CD4-positive, alpha-beta T cell treated with Interleukin-21 for 1 hour (primary cell): ENCODE data around the gene CEP295NL.
"Not testable (repeated sequence)": the region's sequence is repeated elsewhere in the genome, so short reads cannot be mapped to it uniquely, and the experiment has no call there.

ENCODE experiments used
- DNase-seq: peaks from one replicate; pipeline ENCODE4 v3.0.0-alpha.2; 2020

CEP295NL gene

GRCh38 chr17:78925662-78926555 lies 22.9 kb upstream of the CEP295NL start:
- DNase-seq: no peak

DNA sequence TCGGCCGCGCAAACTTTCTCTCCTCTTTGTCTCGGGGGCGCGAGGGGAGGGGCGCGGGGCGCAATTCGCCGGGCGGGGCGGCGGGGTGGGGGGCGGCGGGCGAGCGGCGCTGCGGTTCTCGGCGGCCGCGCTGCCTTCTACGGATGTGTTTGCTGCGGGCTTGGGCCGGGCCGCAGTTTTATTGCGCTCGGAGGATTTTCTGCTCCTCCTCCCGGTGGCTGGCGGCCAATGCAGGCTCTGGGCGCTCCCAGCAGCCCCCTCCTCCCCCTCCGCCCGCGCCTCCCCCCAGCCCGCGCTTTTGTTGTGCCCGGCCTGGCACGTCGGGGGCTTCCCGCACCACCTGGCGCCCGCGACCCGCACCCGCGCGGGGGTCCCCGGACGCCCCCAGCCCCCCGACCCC lies 22.2 kb upstream of the CEP295NL start, which contains the start of gene TIMP2:
Gene TIMP2, minus strand, starts transcription at position 154 of the 400 bp plus-strand sequence. CDS start 299 bp downstream, outside the sequence.
- peak; percentile 73 for DNase-seq

DNA sequence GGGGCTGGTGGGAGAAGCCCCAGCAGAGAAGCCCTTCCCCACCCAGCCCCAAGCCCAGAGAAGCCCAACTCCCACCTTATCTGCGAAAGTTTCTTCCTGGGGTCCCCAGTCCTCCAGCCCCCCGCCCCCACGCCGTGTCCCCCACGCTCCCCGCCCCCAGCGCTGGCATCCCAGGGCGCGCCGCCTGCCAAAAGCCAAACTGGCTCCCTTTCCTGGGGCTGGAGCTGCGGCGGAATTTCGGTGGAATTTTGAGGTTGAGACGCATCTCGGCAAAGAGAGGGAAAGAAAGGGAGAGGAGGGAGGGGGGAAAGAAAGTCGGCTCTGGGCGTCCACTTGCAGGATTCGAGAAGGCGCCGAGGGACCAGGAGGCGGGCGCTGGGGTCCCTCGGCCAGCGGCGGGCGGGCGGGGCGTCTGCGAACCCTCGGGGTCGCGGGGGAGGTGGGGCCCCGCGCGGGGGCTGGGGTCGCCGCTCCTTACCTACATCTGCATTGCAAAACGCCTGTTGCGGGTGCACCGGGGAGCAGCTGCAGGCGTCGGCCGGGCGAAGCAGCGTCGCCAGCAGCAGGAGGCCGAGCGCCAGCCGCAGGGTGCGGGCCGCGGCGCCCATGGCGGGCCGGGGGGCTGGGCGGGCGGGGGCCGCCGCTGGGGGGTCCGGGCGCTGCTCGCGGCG lies 21.6 kb upstream of the CEP295NL start:
- no peak for DNase-seq

GRCh38 chr17:78923660-78924453 lies 20.9 kb upstream of the CEP295NL start:
- DNase-seq: peak; percentile 67

DNA sequence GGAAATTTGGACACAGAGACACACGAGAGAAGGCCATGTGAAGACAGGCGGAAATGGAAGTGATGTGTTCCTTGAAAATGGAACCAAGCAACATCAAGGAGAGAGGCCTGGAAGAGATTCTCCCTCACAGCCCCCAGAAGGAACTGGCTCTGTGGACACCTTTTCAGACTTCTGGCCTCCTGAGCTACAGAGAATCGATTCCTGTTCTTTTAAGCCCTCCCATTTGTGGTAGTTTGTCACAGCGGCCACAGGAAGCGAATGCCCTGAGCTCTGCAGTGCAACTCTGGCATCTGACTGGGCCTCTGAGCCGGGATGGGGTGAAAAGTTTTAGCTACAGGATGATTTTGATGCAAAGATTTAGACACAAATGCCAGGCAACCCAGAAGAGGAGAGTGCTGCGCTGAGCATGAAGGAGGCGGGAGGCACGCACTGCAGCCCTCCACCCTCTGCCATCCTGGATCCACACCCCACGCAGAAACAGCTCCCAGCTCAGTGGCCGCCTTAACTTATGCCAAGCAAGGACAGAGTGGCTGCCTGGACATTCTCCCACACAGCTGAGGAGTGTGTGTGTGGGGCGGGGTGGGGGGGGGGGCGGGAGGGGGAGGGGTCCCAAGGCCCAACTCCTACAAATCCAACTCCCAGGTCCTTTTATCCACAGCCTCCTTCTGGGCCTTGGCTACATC lies 20.0 kb upstream of the CEP295NL start:
- DNase-seq: no peak

DNA sequence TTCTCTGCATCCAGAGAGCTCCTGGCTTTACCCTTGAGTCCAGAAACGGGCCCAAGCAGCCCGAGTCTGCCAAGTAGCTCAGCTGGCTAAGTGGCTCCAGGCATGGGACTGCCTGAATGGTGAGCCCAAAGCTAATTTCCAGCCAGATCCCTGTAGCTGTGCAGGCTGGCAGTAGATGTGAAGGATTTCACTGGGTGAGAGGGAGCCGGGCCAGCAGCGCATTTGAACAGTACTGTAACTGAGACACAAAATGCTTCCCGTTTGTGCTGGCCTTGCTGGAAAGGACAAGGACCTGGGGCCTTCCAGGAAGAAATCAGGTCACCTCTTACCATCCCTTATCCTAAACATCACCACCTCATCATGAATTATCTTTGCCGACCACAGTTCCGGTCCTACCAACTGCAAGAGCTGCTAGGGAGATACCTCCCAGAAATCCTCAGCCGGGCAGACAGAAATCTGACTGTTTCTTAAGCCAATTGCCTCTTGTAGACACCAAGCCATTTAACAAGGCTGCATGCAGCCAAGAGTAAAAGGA lies 18.5 kb upstream of the CEP295NL start:
- DNase-seq: no peak

GRCh38 chr17:78920528-78920927 lies 17.5 kb upstream of the CEP295NL start:
- DNase-seq: no peak

DNA sequence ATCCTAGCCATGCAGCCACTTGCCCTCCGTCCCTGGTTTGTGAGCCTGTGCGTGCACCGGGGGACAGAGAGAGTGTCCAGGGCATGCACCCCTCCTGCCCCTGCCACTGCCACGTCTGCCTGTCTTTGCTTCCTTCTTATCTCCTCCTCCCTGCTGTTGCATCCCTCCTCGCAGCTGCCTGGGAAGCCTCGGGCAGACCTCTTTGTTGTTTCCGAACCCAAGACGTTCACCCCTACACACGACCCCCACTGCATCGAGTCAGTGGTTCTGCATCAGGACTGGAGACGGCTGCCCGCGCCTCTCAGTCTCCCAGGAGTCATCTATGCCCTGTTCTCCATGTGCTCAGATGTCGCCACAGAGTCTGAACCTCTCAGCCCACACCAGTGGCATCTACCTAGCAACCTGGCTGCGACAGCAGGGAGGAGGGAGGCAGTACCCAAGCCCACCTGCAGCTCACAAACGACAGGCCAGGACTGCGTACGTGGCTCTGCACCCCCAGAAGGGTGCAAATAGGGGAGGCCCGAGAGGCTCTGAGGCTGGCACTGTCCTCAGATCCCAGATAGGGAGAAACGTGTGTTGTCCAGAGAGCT lies 17.0 kb upstream of the CEP295NL start:
- no peak for DNase-seq

GRCh38 chr17:78918979-78919378 lies 16.0 kb upstream of the CEP295NL start:
- no peak for DNase-seq

- DNase-seq: no peak
Observed at GRCh38 chr17:78917451-78918275, 14.7 kb upstream of the CEP295NL start.

DNA sequence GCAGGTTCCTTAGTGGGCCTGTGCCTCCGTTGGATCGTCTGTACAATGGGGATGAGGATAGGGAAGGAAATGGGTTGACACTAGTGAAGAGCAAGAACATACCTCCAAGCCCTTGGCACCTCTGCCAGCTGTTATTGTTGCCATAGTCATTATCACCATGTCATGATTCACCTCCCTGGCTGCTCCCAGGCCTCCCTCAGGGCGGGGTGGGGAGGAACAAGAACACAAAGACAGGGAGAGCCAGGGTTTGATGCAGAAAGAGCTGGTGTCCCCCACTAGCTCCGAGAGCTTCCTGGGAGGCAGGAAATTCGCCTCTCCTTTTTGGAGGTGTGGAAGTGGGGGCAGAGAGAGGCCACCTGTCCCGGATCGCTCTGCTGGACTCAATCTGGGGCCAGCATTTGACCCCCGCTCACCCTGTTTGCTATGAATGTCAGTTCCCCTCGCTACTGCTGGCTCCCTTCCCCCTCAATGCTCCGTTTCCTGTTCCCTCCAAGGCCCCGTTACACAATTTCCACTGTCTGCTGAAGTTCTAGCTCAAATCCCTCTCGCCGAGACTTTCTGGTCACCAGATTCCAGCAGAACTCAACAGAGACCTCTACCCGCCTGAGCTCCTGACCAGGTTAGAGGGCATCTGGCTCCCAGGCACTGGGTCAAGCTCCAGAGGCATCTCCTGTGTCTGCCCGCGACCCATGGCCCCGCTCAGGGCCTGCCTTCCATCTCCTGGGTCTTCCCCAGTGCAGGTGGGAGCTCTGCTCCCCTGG lies 13.1 kb upstream of the CEP295NL start:
- DNase-seq: no peak

DNA sequence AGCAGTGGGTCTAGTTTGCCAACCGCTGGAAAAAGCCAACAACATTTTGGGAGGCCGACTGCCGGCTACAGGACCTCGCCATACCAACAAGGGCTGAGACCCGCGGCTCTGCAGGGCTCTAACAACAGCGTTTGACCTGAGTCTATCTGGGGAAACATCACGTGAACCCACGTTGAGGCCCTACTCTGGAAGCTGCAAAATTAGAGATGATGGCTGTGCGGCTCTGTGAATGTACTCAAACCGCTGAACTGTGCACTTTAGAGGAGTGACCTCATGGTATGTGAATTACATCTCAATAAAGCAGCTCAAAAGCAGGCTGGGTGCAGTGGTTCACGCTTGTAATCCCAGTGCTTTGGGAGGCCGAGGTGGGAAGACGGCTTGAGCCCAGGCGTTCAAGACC lies 10.1 kb upstream of the CEP295NL start:
- no peak for DNase-seq

- no peak for DNase-seq
Observed at GRCh38 chr17:78912082-78912481, 9.1 kb upstream of the CEP295NL start.

DNA sequence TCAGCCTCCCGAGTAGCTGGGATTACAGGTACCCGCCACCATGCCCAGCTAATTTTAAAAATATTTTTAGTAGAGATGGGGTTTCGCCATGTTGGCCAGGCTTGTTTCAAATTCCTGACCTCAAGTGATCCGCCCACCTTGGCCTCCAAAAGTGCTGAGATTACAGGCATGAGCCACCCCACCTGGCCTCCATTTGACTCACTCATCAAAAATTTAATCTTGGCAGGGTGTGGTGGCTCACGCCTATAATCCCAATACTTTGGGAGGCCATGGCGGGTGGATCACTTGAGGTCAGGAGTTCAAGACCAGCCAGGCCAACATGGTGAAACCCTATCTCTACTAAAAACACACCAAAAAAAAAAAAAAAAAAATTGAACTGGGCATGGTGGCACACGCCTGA lies 8.5 kb upstream of the CEP295NL start:
- DNase-seq: not testable (repeated sequence)

- no peak for DNase-seq
Observed at GRCh38 chr17:78910497-78911284, 7.7 kb upstream of the CEP295NL start.

GRCh38 chr17:78908426-78908825 lies 5.4 kb upstream of the CEP295NL start:
- DNase-seq: no peak

DNA sequence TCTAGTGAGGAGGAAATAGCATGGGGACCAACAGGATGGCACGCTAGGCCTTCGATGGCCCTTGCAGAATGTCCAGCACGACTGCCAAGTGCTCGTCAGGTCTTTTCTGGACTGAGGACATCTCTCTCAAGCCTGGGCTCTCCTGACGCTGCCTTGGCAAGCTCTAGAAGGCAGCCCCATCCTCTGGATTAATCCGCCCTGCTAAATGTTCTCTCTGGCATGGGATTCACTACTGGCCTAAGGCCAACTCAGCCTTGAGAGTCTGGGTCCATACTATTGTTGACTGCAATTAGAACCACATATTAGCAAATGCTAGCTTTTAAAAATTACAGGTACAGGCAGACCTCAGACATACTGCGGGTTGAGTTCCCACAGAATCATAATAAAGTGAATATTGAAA lies 2.5 kb upstream of the CEP295NL start:
- DNase-seq: no peak

- DNase-seq: no peak
Observed at GRCh38 chr17:78905116-78905515, 2.1 kb upstream of the CEP295NL start.

DNA sequence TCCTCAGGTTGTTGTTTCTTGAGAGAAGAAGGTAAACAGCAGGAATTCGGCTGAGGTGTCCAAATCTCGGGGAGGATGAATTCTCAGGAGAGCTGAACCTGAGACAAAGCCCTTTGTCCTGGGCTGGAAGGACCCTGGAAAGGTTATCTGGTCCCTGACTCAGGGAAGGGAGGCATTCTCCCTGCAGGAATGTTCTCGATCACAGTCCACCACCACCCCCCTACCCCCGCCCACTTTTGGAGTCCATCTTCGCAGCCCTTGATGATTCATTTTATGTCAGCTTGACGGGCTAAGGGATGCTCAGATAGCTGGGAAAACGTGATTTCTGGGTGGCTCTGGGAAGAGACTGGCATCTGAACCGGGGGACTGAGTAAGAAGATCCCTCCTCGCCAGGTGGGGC lies 1.4 kb upstream of the CEP295NL start:
- DNase-seq: no peak
